Measurements from ENCODE around the gene ACOT9. TPM values are rescaled to one million over a fixed set of nuclear protein-coding genes. Genes with fewer than 3 reads are reported as not detected.

The ACOT9 gene
- total and polyA plus RNA-seq, 8 donors = 39.8 to 52.3 (median 43.9) TPM

- ATAC-seq (no peak), DNase-seq (no peak)
- intact Hi-C loops (cut with DNase I) = no loop called here
- Histone ChIP-seq H3K4me3 (no peak overlapping the region), H3K27ac (no peak overlapping the region), H3K4me1 (peaks cover 0 to 4% of the 10 kb centered on the region in 2 donors), H3K36me3 (no peaks in the 10 kb centered on the region), H3K27me3 (no peaks in the 10 kb centered on the region), H3K9me3 (no peaks in the 10 kb centered on the region)
- TF ChIP-seq CTCF (IDR thresholded peaks at IDR 0.05) = no peak
Measured at GRCh38 chrX:23673108-23673507, 70.0 kb downstream of the ACOT9 start.

GRCh38 chrX:23670528-23670927 lies 72.5 kb downstream of the ACOT9 start:
- no peaks in the 10 kb centered on the region for H3K27me3 ChIP-seq
- peaks cover 0 to 4% of the 10 kb centered on the region in 2 donors for H3K4me1 ChIP-seq
- no peak overlapping the region for H3K4me3 ChIP-seq
- no peak for DNase-seq
- no peak for TF ChIP-seq CTCF (IDR thresholded peaks at IDR 0.05)
- no peak overlapping the region for H3K27ac ChIP-seq
- ATAC-seq = no peak
- no peaks in the 10 kb centered on the region for H3K9me3 ChIP-seq
- intact Hi-C loops (cut with DNase I) = no loop called here
- H3K36me3 ChIP-seq = no peaks in the 10 kb centered on the region

- intact Hi-C loops (cut with DNase I) = no loop called here
- Histone ChIP-seq H3K4me1 (peaks cover 0 to 4% of the 10 kb centered on the region in 2 donors), H3K9me3 (no peaks in the 10 kb centered on the region), H3K36me3 (no peaks in the 10 kb centered on the region), H3K27me3 (no peaks in the 10 kb centered on the region), H3K27ac (no peak overlapping the region), H3K4me3 (peak overlapping the region; percentile 45 to 58)
- no peak for TF ChIP-seq CTCF (IDR thresholded peaks at IDR 0.05)
- ATAC-seq = no peak
- no peak for DNase-seq
Measured at GRCh38 chrX:23668335-23668734, 74.7 kb downstream of the ACOT9 start.

GRCh38 chrX:23667239-23668177 lies 75.6 kb downstream of the ACOT9 start, which contains the start of gene PRDX4:
Gene PRDX4, plus strand, starts transcription at chrX:23667493. Its CDS starts 78 bp downstream, at chrX:23667571.
- Histone ChIP-seq H3K27me3 (no peaks in the 10 kb centered on the region), H3K27ac (peak within 1 kb of the TSS; percentile 69 to 79), H3K4me1 (peaks cover 0 to 4% of the 10 kb centered on the region in 2 donors), H3K9me3 (no peaks in the 10 kb centered on the region), H3K4me3 (peak within 1 kb of the TSS; percentile 45 to 58), H3K36me3 (no peaks in the 10 kb centered on the region)
- DNase-seq (peak; percentile 79 to 96 (median 93)), ATAC-seq (peak; percentile 99)
- TF ChIP-seq CTCF (IDR thresholded peaks at IDR 0.05) = no peak
- intact Hi-C loops (cut with DNase I) = no loop called here

- no peak overlapping the region for H3K4me3 ChIP-seq
- DNase-seq (peak in 1 of 4 donors; percentile 78), ATAC-seq (no peak)
- no peaks in the 10 kb centered on the region for H3K9me3 ChIP-seq
- no peaks in the 10 kb centered on the region for H3K27me3 ChIP-seq
- H3K36me3 ChIP-seq = no peaks in the 10 kb centered on the region
- peaks cover 0 to 4% of the 10 kb centered on the region in 2 donors for H3K4me1 ChIP-seq
- intact Hi-C loops (cut with DNase I) = no loop called here
- TF ChIP-seq CTCF (IDR thresholded peaks at IDR 0.05) = no peak
- H3K27ac ChIP-seq = peak overlapping the region in 1 of 2 donors; percentile 79
Measured at GRCh38 chrX:23666282-23666681, 76.8 kb downstream of the ACOT9 start.
